Measurements from ENCODE around the gene LILRA6. TPM values are rescaled to one million over a fixed set of nuclear protein-coding genes. Genes with fewer than 3 reads are reported as not detected.
"Not testable (repeated sequence)": the region's sequence is repeated elsewhere in the genome, so short reads cannot be mapped to it uniquely, and the experiment has no call there.

The LILRA6 gene
- total and polyA plus RNA-seq, 10 of the 15 experiments (the other 5 are each of a cell fraction or from before 2014, with no cell fraction given) = 0.04 to 1.7 (median 0.09) TPM; not detected in 2

DNA sequence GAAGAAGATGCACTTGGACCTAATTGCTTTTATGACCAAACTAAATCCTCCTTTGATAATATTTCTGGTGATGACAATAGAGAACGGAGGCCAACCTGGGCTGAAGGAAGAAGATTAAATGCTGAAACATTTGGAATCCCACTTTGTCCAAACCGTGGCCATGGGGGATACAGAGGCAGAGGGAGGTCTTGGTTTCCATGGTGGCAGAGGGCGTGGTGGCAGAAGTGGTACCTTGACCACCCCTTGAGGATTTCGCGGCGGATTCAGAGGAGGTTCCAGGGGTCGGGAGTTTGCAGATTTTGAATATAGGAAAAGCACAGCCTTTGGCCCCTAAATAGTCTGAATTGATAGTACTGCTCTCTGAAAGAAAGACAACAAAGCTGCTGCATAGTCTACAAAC is 12.6 kb downstream of the LILRA6 start (continued):
- TF ChIP-seq RCOR1 (conservative IDR thresholded peaks at IDR 0.05; ENCODE audit: low read depth, low read length) (no peak), EZH2 (IDR thresholded peaks at IDR 0.05; ENCODE audit: borderline replicate concordance, control insufficient read depth, low read depth, low read length) (no peak), FOS (IDR thresholded peaks at IDR 0.05; ENCODE audit: borderline replicate concordance, extremely low read depth, insufficient read length) (no peak), DPF2 (IDR thresholded peaks at IDR 0.05) (no peak), MTA3 (IDR thresholded peaks at IDR 0.05; ENCODE audit: borderline replicate concordance, low read length) (no peak), SMAD1 (IDR thresholded peaks at IDR 0.05; ENCODE audit: low read depth, partially characterized antibody) (no peak)

DNA sequence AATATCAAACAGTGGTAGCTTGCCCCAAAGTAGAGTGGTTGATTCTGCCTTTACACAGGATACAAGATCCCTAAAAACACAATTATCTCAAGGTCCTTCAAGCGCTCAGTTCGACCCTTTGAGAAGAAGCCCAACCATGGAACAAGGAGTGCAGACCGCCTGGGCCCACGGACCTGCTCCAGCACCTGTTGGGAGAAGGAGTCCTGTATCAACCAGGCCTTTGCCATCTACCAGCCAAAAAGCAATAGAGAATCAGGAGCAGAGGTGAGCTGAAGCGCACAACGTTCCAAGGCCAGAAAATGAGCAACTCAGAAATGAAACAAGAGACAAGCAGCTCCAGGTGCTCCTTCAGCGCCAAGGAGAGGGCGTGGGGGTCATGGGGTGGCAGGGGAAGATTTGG is 13.4 kb downstream of the LILRA6 start:
- no peak overlapping the region for H3K27ac ChIP-seq (ENCODE audit: control insufficient read depth, insufficient read depth)
- no peak overlapping the region for H2AFZ ChIP-seq (ENCODE audit: control insufficient read depth, low read depth, low read length)
- H3K4me3 ChIP-seq = no peak overlapping the region
- no peak overlapping the region for H3K9ac ChIP-seq (ENCODE audit: control insufficient read depth, insufficient read depth, low read length)
- ChIA-PET RAD21 (ENCODE audit: unreplicated experiment) (interaction anchor here (0.6 to 0.7 kb wide), 2 partner anchors 28 to 53 kb away, joined by 4 read pairs; no protein-coding TSS in a partner anchor), CTCF (interaction anchor here (0.9 to 2.5 kb wide), 3 partner anchors 37 to 122 kb away, joined by 3 to 8 read pairs (median 5); partner anchors contain the start of gene MBOAT7), SMC1A (ENCODE audit: uncharacterized antibody, unreplicated experiment) (no interaction called here), POLR2A (interaction anchor here (0.6 to 2.2 kb wide), 2 partner anchors 26 to 40 kb away, joined by 5 to 7 read pairs; partner anchors contain the start of gene MBOAT7)
- TF ChIP-seq, protein P1, sequence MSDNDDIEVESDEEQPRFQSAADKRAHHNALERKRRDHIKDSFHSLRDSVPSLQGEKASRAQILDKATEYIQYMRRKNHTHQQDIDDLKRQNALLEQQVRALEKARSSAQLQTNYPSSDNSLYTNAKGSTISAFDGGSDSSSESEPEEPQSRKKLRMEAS (IDR thresholded peaks at IDR 0.05; ENCODE audit: low read depth, low read length) = no peak
- TF ChIP-seq RBBP5 (conservative IDR thresholded peaks at IDR 0.05) = no peak
- TF ChIP-seq TCF3 (IDR thresholded peaks at IDR 0.05; ENCODE audit: borderline replicate concordance, insufficient read depth, low read depth, low read length) = no peak
- intact Hi-C loops (cut with micrococcal nuclease; ENCODE audit: unreplicated experiment) (no loop called here), in situ Hi-C loops (cut with MboI) (no loop called here)
- H3K4me2 ChIP-seq (ENCODE audit: control insufficient read depth, insufficient read depth) = no peak overlapping the region
- no peaks in the 10 kb centered on the region for H3K4me1 ChIP-seq (ENCODE audit: control insufficient read depth, insufficient read depth, low read length)
- no peaks in the 10 kb centered on the region for H3K27me3 ChIP-seq (replicated peaks in 1 of 2; ENCODE audit: control insufficient read depth in 2 of 2, insufficient read depth in 2 of 2, low read length in 1 of 2)
- ATAC-seq (no peak), DNase-seq (ENCODE audit: low read depth, low spot score) (no peak), FAIRE-seq (no peak)
- H3K9me3 ChIP-seq (replicated peaks; ENCODE audit: control insufficient read depth, insufficient read depth, low read length) = no peaks in the 10 kb centered on the region
- H3K79me2 ChIP-seq (ENCODE audit: control insufficient read depth, insufficient read depth, low read length) = no peaks in the 10 kb centered on the region
- WGBS (ENCODE audit: insufficient coverage, insufficient replicate concordance, low lambda C conversion rate, missing lambda C conversion rate) = 48% methylated on average over 8 of the region's 8 CpGs
- no TSS peak for BruUV-seq (replicated peaks)
- H4K20me1 ChIP-seq (ENCODE audit: control insufficient read depth, insufficient read depth) = 0 out of 2 replicates have a peak, but pooled peaks cover 1% of the 10 kb centered on the region
- H3K36me3 ChIP-seq (ENCODE audit: control insufficient read depth in 2 of 2, insufficient read depth in 2 of 2, low read length in 1 of 2) = no peaks in the 10 kb centered on the region

DNA sequence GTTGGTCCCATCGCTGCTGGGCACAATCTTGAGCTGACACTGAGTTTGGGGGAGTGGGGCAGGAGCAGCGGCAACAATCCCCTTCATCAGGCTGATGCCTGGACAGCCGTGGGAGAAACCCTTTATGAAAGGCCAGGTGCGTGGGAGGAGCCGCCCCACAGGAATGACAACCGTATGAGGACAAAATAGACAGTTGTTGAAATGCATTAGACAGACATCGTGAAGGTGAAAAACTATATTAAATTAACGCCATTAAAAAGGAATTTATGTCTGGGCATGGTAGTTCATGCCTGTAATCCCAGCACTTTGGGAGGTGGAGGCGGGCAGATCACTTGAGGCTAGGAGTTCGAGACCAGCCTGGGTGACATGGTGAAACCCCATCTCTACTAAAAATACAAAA is 18.0 kb downstream of the LILRA6 start:
- intact Hi-C loops (cut with micrococcal nuclease; ENCODE audit: unreplicated experiment); H3K27me3 ChIP-seq (replicated peaks in 1 of 2; ENCODE audit: control insufficient read depth in 2 of 2, insufficient read depth in 2 of 2, low read length in 1 of 2); H3K79me2 ChIP-seq (ENCODE audit: control insufficient read depth, insufficient read depth, low read length); H3K9me3 ChIP-seq (replicated peaks; ENCODE audit: control insufficient read depth, insufficient read depth, low read length); in situ Hi-C loops (cut with MboI); H3K27ac ChIP-seq (ENCODE audit: control insufficient read depth, insufficient read depth); RAD21 ChIA-PET (ENCODE audit: unreplicated experiment); H4K20me1 ChIP-seq (ENCODE audit: control insufficient read depth, insufficient read depth); FAIRE-seq; H3K36me3 ChIP-seq (ENCODE audit: control insufficient read depth in 2 of 2, insufficient read depth in 2 of 2, low read length in 1 of 2); H3K4me3 ChIP-seq; H3K4me1 ChIP-seq (ENCODE audit: control insufficient read depth, insufficient read depth, low read length); H3K9ac ChIP-seq (ENCODE audit: control insufficient read depth, insufficient read depth, low read length); DNase-seq (ENCODE audit: low read depth, low spot score); POLR2A ChIA-PET; ATAC-seq; BruUV-seq (replicated peaks); H2AFZ ChIP-seq (ENCODE audit: control insufficient read depth, low read depth, low read length); H3K4me2 ChIP-seq (ENCODE audit: control insufficient read depth, insufficient read depth): not testable (repeated sequence)
- ChIA-PET SMC1A (ENCODE audit: uncharacterized antibody, unreplicated experiment) (interaction anchor here (1.1 to 1.2 kb wide), 2 partner anchors 10 to 23 kb away, joined by 4 read pairs; no protein-coding TSS in a partner anchor), CTCF (interaction anchor here (0.9 to 1.4 kb wide), 4 partner anchors 11 to 55 kb away, joined by 3 to 5 read pairs (median 4); partner anchors contain the start of gene MBOAT7)
- WGBS (ENCODE audit: insufficient coverage, insufficient replicate concordance, low lambda C conversion rate, missing lambda C conversion rate) = 64% methylated on average over 10 of the region's 10 CpGs

DNA sequence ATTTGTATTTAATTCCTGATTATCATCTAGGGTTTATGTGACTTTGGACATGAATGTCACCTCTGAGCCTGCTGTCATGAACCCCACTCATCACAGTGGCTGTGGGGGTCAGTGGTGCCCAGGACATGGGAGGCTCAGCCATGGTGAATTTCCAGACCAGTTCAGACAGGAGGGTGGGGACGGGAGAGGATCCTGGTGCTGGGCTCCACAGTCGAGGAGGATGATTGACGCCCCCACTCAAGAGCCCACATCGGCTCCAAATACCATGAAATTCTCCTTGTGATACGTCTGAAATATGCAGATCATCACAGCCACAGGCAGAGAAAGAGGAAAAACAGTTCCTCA is 18.7 kb downstream of the LILRA6 start:
- H3K79me2 ChIP-seq (ENCODE audit: control insufficient read depth, insufficient read depth, low read length); H3K4me3 ChIP-seq; H2AFZ ChIP-seq (ENCODE audit: control insufficient read depth, low read depth, low read length); intact Hi-C loops (cut with micrococcal nuclease; ENCODE audit: unreplicated experiment); H3K9ac ChIP-seq (ENCODE audit: control insufficient read depth, insufficient read depth, low read length); H3K9me3 ChIP-seq (replicated peaks; ENCODE audit: control insufficient read depth, insufficient read depth, low read length); RAD21 ChIA-PET (ENCODE audit: unreplicated experiment); H3K4me2 ChIP-seq (ENCODE audit: control insufficient read depth, insufficient read depth); ATAC-seq; FAIRE-seq; H3K36me3 ChIP-seq (ENCODE audit: control insufficient read depth in 2 of 2, insufficient read depth in 2 of 2, low read length in 1 of 2); BruUV-seq (replicated peaks); H3K27me3 ChIP-seq (replicated peaks in 1 of 2; ENCODE audit: control insufficient read depth in 2 of 2, insufficient read depth in 2 of 2, low read length in 1 of 2); H3K27ac ChIP-seq (ENCODE audit: control insufficient read depth, insufficient read depth); H4K20me1 ChIP-seq (ENCODE audit: control insufficient read depth, insufficient read depth); POLR2A ChIA-PET; H3K4me1 ChIP-seq (ENCODE audit: control insufficient read depth, insufficient read depth, low read length); DNase-seq (ENCODE audit: low read depth, low spot score); in situ Hi-C loops (cut with MboI): not testable (repeated sequence)
- CTCF ChIA-PET = interaction anchor here (0.9 kb wide), 1 partner anchor 8 kb away, joined by 3 read pairs; no protein-coding TSS in a partner anchor
- 28% methylated on average over 5 of the region's 5 CpGs for WGBS (ENCODE audit: insufficient coverage, insufficient replicate concordance, low lambda C conversion rate, missing lambda C conversion rate)
- SMC1A ChIA-PET (ENCODE audit: uncharacterized antibody, unreplicated experiment) = interaction anchor here (0.6 kb wide), 1 partner anchor 24 kb away, joined by 3 read pairs; no protein-coding TSS in a partner anchor
